ENCODE results near the gene FRY. TPM values are rescaled to one million over a fixed set of nuclear protein-coding genes. Genes with fewer than 3 reads are reported as not detected.

The FRY gene
- total and polyA plus RNA-seq, 4 donors: 6.2 to 31.2 (median 12.7) TPM

DNA sequence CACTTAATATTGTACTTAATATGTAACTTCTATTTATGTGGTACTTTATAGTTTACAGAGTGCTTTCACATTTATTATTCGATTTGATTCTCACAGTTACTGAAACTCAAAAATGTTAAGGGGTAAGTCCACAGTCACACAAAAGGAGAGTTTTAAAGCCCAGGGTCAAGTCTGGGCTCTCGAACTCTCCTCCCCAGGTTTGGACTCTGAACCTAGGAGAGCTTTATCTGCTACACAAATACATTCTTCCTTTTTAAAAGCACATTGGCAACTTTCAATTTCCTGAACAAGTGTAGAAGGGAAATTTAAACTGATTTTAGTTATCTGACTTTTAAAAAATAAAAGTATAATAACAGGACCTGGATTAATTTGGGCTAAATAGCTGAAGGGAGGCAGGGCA, 144.4 kb downstream of the FRY start:
- H3K27ac ChIP-seq (ENCODE audit: low read depth in 1 of 2, low read length in 2 of 2): no peak overlapping the region
- no peak for DNase-seq (ENCODE audit: low spot score)
- TF ChIP-seq HNF4A (conservative IDR thresholded peaks at IDR 0.05) (peak; percentile 70 to 87), ATF3 (IDR thresholded peaks at IDR 0.05) (no peak), RXRA (IDR thresholded peaks at IDR 0.05) (peak; percentile 12 to 28), SP1 (IDR thresholded peaks at IDR 0.05) (peak; percentile 49), HNF4G (IDR thresholded peaks at IDR 0.05) (peak; percentile 20)
- peaks cover 0 to 8% (median 4%) of the 10 kb centered on the region in 4 donors for H3K36me3 ChIP-seq (ENCODE audit: control insufficient read depth in 4 of 4, insufficient read depth in 3 of 4, low read depth in 1 of 4, low read length in 3 of 4)
- no peak overlapping the region for H3K4me3 ChIP-seq (ENCODE audit: low read depth in 1 of 3, low read length in 3 of 3)
- H3K4me1 ChIP-seq (ENCODE audit: control insufficient read depth in 4 of 4, insufficient read depth in 4 of 4, low read length in 3 of 4): peaks cover 0 to 7% (median 3%) of the 10 kb centered on the region in 4 donors
- H3K27me3 ChIP-seq (ENCODE audit: control insufficient read depth in 4 of 4, insufficient read depth in 4 of 4, low read length in 3 of 4): no peaks in the 10 kb centered on the region
- no peaks in the 10 kb centered on the region for H3K9me3 ChIP-seq (ENCODE audit: control insufficient read depth in 4 of 4, low read length in 3 of 4)
- WGBS: 41% methylated on average over 2 of the region's 2 CpGs
- H3K9ac ChIP-seq (ENCODE audit: low read depth in 1 of 2, low read length in 2 of 2): no peak overlapping the region

GRCh38 chr13:32176696-32177095, 145.1 kb downstream of the FRY start:
- peaks cover 0 to 7% (median 3%) of the 10 kb centered on the region in 4 donors for H3K4me1 ChIP-seq (ENCODE audit: control insufficient read depth in 4 of 4, insufficient read depth in 4 of 4, low read length in 3 of 4)
- H3K27me3 ChIP-seq (ENCODE audit: control insufficient read depth in 4 of 4, insufficient read depth in 4 of 4, low read length in 3 of 4): no peaks in the 10 kb centered on the region
- WGBS: 90% methylated on average over 1 of the region's 1 CpG
- H3K9me3 ChIP-seq (ENCODE audit: control insufficient read depth in 4 of 4, low read length in 3 of 4): no peaks in the 10 kb centered on the region
- H3K36me3 ChIP-seq (ENCODE audit: control insufficient read depth in 4 of 4, insufficient read depth in 3 of 4, low read depth in 1 of 4, low read length in 3 of 4): peaks cover 0 to 8% (median 4%) of the 10 kb centered on the region in 4 donors
- DNase-seq (ENCODE audit: low spot score): no peak
- no peak overlapping the region for H3K9ac ChIP-seq (ENCODE audit: low read depth in 1 of 2, low read length in 2 of 2)
- TF ChIP-seq YY1 (IDR thresholded peaks at IDR 0.05) (no peak), RXRA (IDR thresholded peaks at IDR 0.05) (no peak), RAD21 (IDR thresholded peaks at IDR 0.05) (no peak), HNF4G (IDR thresholded peaks at IDR 0.05) (no peak), ZBTB33 (IDR thresholded peaks at IDR 0.05) (no peak), TAF1 (conservative IDR thresholded peaks at IDR 0.05) (no peak), MAX (IDR thresholded peaks at IDR 0.05) (no peak), NR2F2 (IDR thresholded peaks at IDR 0.05) (no peak), FOXA2 (IDR thresholded peaks at IDR 0.05) (no peak), EGR1 (IDR thresholded peaks at IDR 0.05; ENCODE audit: low read depth in 2 of 2) (no peak), JUND (IDR thresholded peaks at IDR 0.05) (no peak), GABPA (IDR thresholded peaks at IDR 0.05 in 1 of 2, conservative IDR thresholded peaks at IDR 0.05 in 1 of 2) (no peak), SP1 (IDR thresholded peaks at IDR 0.05) (no peak)
- TF ChIP-seq, protein P1, sequence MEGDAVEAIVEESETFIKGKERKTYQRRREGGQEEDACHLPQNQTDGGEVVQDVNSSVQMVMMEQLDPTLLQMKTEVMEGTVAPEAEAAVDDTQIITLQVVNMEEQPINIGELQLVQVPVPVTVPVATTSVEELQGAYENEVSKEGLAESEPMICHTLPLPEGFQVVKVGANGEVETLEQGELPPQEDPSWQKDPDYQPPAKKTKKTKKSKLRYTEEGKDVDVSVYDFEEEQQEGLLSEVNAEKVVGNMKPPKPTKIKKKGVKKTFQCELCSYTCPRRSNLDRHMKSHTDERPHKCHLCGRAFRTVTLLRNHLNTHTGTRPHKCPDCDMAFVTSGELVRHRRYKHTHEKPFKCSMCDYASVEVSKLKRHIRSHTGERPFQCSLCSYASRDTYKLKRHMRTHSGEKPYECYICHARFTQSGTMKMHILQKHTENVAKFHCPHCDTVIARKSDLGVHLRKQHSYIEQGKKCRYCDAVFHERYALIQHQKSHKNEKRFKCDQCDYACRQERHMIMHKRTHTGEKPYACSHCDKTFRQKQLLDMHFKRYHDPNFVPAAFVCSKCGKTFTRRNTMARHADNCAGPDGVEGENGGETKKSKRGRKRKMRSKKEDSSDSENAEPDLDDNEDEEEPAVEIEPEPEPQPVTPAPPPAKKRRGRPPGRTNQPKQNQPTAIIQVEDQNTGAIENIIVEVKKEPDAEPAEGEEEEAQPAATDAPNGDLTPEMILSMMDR (IDR thresholded peaks at IDR 0.05; ENCODE audit: low read depth, low read length, missing input control): no peak
- no peak overlapping the region for H3K4me3 ChIP-seq (ENCODE audit: low read depth in 1 of 3, low read length in 3 of 3)
- H3K27ac ChIP-seq (ENCODE audit: low read depth in 1 of 2, low read length in 2 of 2): no peak overlapping the region
